ENCODE results near the gene FCAR.

GRCh38 chr19:54888239-54888638 lies 14.2 kb downstream of the FCAR start:
- TF ChIP-seq POLR2A (IDR thresholded peaks at IDR 0.05; ENCODE audit: extremely low read depth, insufficient read length) (no peak), CTCF (IDR thresholded peaks at IDR 0.05; ENCODE audit: low read depth, low read length) (no peak)
